NCI-H1092 treated with DMSO at 0.1 percent for 48 hours (cell line): ENCODE results near the gene GLT6D1.

Experiments
- DNase-seq: peaks from one replicate; lab custom pipeline; 2025; lab: John Stamatoyannopoulos, UW

GLT6D1 gene

DNA sequence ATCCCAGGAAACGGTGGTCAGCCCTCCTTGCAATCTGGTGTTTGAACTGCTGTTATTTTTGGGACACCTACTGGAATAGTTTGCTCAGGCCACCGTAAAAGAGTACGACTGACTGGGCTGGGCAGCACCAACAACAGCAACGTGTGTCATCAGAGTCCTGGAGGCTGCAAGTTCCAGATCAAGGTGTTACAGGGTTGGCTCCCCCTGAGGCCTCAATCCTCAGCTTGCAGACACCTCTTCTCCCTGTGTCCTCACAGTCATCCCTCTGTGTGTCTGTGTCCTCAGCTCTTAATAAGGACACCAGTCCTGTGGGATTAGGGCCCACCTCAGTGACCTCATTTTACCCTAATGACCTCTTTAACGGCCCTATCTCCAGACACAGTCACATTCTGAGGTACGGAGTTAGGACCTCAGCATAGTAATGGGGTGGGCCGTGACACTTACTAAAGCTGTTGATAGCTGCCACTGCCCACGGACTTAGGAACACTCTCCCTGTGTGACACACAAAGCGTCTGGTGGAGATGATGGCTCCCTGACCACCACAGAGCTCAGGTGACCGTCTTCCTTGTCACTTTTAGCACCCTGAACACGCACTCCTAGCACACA is 16.8 kb downstream of the GLT6D1 start:
- DNase-seq = no peak

DNA sequence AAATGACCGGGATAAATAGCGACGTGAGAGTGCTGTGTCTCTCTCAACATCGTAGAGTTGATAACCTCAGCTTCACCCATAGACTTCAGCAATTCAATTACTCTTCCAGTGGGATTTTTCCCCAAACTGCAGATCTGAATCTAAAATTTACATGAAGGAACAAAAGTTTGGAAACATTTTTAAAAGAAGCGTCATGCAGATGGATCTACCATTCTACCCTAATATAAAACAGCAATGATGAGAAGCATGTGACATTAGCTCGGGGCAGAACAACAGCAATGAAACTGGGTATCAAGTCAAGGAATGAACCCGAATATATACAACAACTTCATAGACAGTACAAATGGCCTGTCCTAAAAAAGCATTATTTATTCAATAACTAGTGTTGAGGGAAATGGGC is 18.8 kb downstream of the GLT6D1 start:
- no peak for DNase-seq

DNA sequence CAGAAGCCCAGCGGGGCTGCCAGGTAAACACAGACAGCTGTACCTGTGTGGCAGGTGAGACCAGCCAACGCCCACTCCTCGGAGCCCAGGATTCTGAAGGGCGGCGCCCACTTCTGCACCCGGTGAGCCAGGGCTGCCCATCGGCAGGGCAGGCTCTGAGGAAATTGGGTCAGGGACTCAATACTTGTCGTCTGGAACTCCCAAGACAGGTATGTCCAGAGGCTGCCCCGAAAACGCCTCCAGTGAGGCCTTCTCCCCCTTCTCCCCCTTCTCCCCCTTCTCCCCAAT is 19.8 kb downstream of the GLT6D1 start:
- no peak for DNase-seq

DNA sequence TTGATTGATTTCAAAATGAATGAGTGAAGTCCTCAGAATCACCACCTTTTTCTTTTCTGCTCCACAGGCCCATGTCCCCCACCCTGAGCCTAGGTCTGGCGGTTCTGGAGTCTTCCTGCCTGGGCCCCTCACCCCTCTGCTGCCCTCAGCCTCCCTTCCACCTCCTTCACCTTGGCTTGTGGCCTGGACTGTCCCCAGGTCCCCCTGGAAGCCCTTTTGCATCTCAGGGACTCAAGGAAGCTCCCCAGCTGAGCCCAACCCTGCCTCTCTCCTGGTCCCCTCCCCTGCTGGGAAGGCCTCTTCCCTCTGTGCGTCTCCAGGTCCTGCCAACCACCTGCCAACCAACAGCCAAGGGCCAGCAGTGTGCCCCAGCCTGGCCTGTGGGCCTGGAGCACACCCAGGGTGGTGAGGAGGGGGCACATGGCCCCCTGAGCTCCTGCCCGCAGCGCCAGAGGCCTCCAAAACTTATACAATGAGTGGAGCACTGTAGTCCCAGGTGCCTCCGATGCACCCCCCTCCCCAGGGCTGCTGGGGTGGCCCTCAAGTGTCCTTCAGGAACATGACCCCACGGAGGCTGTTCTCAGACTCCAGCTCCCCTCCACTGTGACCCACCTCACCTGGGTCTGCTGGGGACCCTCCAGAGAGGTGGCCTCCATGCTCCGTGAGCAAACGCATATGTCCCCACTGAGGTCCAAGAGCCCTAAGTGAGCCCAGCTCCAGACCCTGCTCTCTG is 20.3 kb downstream of the GLT6D1 start:
- no peak for DNase-seq

DNA sequence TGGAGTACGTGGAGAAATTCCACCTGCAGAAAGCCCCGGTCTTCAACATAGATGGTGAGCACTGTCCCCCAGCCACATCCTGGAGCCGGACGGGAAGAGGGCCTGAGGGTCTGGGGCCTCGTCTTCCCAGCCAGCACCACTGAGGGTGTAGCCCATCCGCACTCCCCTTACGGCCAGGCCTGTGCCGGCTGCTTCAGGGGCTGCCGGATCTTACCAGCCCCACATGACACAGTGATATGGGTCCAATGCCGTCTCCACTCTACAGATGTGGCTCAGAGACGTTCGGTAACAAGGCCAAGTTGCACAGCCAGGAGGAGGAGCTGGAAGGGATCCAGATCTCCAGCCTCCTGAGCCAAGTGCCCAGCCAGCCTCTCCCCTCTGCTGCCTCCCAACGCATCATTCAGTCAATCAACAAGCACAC is 21.3 kb downstream of the GLT6D1 start:
- no peak for DNase-seq

DNA sequence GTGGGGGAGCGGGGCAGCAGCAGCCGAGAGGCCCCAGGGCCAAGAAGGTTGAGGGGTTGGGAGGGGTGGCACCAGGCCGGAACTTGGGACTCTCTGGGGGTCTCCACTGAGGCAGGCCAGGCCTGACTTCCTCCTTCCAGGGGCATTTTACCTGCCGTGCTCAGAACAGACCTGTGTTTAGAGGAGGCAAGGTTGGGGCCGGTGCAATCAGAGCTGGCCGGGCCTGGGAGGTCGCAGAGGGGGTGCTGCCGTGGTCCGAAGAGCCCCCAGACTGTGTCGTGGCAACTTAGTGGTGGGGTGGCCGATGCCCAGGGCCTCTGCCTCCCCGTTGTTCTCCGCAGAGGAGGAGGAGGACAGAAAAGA is 21.8 kb downstream of the GLT6D1 start:
- no peak for DNase-seq

DNA sequence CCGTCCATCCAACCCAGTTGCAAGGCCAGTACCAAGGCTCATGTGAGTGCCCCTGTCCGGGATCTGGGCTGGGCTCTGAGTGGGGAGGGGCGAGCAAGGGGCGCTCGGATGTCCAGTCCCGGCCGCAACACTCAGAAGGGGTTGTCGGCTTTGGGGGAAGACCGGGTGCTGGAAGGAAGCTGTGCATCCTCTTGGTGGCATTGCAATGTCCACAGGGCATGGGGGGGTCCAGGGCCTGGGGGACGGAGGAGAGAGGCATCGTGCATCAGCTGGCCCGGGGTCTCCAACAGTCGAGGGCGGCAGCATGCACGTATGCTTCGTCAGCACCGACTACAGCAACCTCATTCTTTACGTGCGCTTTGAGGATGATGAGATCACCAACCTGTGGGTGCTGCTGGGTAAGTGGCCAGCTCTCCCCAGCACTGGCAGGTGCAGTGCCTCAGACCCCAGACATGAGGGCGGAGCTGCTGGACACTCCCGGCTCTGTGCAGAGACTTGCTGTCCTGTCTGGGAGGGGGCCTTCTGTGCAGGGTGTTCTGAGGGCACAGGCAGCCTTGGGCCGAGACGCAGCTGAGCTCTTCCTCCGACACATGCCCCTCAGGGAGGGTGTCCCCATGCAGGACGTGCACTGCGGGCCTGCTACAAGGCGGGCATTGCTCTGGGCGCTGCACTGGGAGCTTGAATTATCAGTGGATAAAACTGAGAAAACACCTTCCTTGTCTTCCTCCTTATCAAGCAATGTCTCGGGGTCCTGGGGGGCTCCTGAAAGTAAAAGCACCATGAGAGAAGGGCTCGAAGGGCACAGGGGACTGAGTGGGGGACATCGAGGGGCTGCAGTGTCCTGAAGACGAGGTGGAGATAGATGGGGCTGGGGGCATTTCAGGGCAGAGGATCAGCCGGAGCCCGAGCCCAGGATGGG is 22.5 kb downstream of the GLT6D1 start:
- DNase-seq = no peak

DNA sequence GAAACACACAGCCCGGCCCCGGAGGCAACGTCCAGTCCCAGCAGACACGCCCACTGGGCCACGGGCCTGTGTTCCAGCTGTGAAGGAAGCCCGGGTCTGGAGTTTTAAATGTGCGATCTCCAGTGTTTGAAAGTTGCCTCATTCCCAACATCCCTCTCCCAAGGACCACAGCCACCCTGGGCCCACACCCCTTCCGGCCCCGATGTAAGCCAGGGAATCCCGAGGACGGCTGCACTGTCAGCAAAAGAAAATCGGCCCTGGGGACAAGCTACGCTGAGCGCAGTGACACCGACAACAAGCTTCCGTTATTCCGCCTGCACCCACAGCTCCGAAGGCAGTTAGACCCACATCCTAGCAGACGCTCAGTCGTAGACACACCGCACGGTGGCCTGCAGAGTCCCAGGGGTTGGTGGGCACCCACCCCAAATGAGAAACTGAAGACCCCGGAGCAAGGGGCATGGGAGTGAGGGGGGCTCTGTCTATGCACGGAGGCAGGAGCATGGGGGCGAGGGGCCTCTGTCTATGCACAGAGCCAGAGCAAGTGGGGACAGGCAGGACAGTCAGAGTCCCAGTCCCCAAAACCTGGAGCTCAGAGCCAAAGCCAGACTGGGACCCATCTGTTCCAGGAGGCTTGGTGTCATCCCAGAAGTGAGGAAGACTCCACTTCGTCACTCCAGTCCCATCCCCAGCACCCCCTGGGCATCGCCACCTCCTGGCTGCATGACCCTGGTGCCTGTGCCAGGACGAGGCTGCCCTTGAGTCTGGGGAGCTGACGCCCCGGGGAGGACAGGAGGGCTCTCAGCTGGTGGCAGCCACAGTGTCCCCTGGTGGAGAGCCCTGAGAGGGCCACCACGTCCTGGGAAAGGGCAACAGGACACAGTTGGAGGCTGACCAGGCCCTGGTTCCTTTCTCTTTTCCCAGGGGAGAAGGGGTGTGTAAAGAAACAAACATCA is 23.4 kb downstream of the GLT6D1 start:
- DNase-seq = no peak

DNA sequence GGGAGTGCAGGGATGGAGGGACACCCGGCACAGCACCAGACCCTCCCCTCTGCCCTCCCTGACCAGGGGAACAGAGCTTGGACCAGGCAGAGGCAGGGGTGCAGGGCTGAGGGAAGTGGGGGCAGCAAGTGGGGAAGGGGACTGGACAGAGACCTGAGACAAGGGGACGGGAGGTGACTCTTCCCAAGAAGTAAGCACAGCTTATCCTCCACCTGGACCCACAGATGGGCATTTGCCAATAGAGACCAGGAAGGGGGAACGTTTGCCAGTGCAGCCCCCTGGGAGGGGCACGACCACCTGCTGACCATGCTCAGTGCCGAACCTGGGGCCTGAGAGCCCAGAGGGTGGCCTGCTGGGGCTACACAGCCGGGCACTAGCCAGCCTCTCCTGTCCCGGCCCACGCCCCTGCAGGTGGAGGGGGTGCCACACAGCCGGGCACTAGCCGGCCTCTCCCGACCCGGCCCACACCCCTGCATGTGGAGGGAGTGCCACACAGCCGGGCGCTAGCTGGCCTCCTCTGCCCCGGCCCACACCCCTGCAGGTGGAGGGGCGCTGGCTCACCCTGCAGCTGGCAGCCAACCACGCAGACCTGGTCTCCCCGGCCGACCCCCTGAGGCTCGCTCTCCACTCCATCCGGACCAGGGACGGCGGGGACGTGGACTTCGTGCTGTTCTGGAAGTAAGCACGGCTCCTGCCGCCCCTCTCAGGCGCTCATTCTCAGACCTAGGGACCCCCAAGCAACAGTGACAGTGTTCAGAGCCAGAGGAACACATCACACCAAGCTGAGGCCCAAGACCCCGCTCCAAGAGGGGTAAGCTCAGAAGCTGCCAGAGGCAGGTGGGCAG is 24.3 kb downstream of the GLT6D1 start:
- DNase-seq = no peak

DNA sequence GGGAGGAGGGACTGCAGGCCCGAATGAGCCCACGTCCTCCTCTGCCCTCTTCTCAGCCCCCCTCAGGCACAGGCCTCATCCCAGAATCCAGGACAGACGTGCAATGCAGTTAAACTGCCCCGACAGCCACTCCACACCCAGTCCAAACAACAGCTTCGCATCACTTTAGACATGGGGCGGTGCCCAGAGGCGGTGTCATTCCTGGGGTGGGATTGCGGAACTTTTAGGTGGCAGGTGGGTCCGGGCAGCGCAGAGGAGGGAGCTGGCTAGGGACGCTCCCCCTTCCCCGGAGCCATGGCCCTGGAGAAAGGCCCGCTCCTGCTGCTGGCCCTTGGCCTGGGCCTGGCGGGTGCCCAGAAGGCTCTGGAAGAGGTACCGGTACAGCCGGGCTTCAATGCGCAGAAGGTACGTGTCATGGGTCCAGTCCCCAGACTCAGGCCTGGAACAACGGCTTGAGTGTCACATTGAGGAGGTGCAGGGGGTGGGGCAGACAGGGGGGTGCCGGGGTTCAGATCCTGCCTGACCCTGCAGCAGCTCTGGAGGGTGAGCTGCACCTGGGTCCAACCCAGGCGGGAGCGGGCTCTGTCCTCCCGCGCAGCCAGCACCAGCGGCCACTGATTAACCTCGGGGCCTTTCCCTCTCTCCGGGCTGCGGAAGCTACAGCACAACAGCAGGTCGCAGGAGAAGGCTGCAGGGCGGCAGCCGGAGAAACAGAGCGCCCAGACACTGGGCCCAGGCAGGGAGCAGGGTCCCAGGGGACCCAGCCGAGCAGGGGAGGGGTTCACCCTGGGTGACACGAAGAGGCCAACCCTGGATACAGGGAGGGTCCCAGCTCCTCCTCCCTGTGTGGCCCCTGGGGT is 25.2 kb downstream of the GLT6D1 start:
- no peak for DNase-seq

DNA sequence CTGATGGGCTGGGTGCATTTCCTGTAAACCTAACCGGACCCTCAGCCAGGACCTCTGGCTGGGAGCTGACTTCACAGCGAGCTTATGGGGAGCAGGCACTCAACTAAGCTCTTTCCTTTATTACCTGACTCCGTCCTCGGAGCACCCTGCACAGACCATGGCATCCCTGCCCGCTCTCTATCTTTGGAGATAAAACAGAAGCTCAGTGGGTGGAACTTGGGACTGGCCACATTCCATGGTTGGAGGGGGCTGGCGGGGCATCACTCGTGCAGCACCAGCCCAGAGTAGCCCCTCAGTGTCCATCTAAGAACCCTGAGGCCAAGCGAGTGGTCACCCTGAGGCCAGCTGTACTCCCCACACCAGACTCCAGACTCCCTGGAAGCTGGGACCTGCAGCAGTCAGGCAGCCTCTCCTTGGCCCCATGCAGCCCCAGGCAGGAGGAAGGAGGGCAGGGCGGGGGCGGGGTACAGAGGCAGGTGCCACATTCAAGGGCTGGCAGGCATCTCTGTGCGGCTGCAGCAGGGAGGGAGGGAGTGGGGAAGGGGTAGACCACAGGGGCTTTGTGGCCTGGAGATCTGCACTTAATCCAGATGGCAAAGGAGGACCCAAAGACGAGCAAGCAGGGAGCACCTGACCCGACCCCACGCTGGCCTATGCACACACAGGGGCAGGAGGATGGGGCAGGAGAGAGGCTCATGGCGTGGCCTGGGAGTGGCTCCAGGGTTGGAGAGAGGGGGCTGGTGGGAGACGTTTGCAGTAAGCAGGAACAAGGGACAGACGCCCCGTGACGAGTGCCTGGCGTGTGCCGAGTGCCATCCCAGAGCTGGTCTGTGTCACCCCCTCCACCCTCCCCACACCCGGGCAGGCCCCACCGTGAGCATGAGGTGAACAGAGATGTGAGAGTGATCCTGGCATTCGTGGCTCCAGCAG is 26.1 kb downstream of the GLT6D1 start:
- DNase-seq = no peak

DNA sequence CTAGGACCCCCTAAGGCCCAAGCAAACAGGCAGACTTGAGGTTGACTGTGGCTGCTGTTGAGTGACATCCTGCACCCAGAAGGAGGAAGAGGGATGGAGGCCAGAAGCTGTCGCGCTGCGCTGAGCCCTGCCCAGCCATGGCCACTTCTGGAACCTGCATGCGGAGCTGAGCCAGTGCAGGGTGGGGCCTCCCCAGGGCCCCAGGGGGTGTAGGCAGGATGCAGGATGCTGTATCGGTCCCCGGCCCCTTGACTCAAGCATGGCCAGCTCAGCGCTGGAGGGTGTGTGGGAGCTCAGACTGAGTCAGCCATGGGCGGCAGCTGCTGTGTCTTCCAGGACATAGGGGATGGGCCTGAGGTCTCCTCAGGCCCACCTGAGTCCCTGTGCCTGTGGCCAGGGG is 26.9 kb downstream of the GLT6D1 start:
- DNase-seq = no peak

DNA sequence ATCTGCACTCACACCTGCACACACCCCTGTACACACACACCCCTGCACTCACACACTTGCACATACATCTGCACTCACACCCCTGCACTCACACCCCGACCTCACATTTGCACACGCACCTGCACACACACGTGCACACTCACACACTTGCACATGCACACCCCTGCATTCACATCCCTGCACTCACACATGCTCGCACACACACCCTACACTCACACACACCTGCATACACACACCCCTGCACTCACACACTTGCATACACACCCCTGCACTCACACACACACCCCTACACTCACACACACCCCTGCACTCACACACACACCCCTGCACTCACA is 27.5 kb downstream of the GLT6D1 start:
- DNase-seq = no peak

DNA sequence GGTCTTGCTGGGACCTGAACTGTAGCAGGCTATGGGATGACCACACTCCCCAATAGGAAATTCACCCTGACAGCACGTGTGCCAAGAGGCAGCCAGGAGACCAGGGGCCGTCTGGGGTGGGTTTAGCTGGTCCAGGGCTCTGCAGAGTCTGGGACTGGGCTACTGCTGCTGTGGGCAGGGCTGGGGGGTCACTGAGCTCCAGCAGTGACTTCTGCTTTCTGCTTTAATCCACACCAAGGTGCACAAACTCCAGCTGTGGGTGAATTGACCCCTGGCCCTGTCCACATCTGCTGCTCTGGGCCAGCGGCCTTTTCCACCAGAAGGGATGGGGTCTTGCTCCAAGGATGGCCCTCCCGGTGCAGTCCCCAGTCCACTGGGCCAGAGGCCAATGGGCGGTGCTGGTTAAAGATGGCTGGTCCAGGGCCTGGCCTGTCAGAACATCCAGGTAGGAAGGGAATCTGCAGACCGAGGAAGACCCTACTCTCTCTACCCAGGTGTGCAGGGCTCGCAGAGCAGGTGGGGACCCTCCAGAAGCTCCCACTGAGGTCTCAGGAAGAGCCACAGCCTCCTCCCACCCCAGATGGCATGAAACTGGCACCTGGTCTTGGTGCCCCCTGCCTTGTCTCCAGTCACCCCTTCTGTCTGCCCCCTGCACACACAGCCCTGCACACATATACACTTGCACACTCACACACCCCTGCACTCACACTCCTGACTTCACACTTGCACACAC is 28.0 kb downstream of the GLT6D1 start:
- DNase-seq = no peak

DNA sequence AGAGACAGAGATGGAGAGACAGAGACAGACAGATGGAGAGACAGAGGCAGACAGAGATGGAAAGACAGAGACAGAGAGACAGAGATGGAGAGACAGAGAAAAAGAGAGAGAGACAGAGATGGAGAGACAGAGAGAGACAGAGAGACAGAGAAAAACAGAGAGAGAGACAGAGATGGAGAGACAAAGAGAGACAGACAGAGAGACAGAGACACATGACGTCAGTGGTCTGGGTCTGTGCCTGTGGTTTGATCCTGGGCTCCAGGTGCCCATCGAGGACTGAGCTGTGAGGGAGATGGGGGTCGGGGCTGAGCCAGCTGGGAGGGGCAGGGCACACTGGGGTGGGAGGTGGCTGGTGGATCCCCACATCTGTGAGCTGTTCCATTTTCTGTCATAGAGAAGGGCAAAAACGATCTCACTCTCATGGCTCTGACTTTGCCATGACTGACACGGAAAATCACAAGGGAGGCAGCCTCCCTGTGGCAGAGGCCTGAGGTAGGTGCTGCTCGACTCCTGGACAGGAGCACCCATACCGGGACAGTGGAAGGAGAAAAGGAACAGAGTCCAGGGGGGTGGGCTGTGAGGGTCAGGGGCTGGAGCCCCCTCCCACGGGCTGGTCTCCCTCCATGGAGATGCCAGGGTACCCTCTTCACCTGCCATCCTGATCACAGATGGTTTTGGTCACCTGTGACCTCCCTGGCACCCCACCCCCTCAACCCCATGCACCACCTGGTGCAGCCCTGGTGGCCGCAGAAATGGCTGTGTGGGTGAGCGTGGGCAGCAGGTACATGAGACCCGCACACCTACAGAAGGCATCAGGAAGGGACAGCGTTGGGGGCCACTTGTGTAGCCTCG is 28.8 kb downstream of the GLT6D1 start:
- no peak for DNase-seq

DNA sequence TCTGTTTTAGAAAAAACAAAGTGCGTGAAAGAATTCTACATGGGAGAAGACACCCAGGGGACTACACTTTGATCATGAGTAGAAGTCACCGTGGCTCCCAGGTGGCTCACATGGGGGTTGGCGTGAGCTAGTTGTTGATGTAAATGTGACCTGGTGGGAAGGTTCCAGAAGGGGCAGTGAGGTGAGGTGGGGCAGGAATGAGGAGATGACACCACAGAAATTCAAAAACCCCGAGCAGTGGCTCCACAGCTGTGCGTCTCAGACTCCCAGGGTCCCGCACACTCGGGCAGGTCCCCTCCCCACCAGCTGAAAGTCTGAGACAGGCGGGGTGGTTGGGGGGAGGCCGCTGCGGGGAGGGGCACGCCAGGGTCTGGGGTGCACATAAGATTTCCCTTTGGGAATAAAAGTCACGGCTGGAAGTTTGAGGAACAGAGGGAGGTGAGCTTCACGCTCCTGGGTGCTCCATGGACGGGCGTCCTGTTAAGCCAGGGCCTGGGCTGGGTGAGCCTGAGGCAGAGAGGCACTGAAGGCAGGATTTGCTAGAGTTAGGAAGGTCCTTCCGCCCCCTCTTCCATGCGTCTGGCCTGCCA is 29.9 kb downstream of the GLT6D1 start:
- DNase-seq = no peak

DNA sequence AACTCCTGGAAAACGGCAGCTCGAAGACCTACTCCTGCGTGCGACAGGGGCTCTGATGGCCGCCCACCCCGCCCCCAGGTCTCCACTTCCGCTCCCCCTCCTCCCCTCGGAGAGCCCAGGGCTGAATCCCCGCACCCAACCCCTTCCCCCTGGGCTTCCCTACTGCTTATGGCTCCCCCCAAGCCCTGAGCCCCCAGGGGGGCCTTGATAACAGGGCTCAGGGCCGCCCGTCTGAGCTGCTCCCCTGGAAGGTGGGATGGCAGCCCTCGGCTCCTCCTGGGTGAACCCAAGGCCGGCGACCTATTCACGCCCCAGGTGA is 30.4 kb downstream of the GLT6D1 start:
- no peak for DNase-seq
